ENCODE measurements around the gene RNU6-1.

DNA sequence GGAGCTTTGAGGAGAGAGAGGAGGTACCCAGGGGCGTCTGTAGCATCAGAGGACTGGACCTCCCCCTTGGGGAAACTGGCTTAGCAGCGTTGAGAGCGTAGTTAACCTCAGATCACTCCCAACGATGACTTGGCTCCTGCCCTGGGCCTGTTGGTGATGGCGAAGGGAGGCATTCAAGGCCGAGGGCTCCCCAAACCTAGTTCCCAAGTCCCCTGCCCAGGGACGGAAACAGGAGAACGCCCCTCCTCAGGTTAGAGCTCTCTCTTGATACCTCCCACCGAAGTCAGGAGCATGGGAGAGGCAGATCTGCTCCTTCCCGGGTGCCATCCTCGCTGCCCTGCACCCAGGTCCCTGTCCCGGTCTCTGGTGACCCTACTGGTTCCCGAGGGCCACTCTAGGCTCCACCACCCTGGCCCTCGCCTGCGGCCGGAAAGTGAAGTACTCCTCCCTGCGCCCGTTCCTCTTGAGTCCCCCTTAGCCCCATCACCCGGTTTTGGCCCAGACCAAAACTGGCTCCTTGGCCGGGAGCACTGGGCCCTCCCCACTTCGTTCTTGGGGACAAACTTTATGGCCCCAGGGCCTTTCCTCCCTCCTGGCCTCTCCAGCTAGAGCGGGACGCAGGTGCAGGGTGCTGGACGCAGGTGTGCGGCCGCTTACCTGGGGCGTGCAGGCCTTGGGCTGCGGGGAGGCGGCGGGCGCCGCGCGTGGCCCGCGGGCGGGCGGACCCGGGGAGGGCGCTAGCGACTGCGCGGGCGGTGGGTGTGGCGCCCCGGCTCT, 17.1 kb downstream of the RNU6-1 start:
- TF ChIP-seq, protein P1, sequence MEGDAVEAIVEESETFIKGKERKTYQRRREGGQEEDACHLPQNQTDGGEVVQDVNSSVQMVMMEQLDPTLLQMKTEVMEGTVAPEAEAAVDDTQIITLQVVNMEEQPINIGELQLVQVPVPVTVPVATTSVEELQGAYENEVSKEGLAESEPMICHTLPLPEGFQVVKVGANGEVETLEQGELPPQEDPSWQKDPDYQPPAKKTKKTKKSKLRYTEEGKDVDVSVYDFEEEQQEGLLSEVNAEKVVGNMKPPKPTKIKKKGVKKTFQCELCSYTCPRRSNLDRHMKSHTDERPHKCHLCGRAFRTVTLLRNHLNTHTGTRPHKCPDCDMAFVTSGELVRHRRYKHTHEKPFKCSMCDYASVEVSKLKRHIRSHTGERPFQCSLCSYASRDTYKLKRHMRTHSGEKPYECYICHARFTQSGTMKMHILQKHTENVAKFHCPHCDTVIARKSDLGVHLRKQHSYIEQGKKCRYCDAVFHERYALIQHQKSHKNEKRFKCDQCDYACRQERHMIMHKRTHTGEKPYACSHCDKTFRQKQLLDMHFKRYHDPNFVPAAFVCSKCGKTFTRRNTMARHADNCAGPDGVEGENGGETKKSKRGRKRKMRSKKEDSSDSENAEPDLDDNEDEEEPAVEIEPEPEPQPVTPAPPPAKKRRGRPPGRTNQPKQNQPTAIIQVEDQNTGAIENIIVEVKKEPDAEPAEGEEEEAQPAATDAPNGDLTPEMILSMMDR (IDR thresholded peaks at IDR 0.05; ENCODE audit: low read length) = no peak
- TF ChIP-seq EZH2 (IDR thresholded peaks at IDR 0.05; ENCODE audit: borderline replicate concordance, low read length) = no peak

Data from OCI-LY1 (cell line).